ENCODE results near the gene TBCE.

Gene TBCE

DNA sequence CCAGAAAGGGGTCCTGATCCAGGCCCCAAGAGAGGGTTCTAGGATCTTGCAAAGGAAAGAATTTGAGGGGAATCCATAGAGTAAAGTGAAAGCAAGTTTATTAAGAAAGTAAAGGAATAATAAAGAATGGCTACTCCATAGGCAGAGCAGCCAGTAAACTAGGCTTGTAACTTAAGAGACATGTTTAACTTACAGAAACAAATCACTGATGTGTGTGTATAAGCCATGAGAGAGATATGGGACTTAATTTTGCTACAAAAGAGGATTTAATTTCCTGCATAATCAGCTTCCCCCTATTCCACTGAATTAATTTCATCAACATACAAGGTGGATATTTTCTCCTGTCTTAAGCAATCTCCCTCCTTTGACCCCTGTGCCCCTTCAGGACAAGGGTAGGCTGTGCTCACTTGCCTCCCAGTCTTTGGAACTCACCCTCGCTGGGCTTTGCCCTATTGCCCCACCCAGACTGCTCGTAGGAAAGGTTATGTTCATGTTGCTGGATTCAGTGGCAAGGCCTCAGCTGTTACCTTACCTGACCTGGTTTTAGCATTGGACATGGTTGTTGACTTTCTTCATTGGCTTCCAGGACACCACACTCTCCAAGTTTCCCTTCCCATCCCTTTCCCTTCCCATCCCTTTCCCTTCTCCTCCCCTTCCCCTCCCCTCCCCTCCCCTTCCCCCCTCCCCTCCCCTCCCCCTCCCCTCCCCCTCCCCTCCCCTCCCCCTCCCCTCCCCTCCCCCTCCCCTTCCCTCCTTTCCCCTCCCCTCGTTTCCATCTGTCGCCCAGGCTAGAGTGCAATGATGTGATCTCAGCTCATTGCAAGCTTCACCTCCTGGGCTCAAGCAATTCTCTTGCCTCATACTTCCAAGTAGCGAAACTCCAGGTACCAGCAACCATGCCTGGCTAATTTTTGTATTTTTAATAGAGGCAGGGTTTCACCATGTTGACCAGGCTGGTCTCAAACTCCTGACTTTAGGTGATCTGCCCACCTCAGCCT lies 44.6 kb downstream of the TBCE start:
- TF ChIP-seq, protein P1, sequence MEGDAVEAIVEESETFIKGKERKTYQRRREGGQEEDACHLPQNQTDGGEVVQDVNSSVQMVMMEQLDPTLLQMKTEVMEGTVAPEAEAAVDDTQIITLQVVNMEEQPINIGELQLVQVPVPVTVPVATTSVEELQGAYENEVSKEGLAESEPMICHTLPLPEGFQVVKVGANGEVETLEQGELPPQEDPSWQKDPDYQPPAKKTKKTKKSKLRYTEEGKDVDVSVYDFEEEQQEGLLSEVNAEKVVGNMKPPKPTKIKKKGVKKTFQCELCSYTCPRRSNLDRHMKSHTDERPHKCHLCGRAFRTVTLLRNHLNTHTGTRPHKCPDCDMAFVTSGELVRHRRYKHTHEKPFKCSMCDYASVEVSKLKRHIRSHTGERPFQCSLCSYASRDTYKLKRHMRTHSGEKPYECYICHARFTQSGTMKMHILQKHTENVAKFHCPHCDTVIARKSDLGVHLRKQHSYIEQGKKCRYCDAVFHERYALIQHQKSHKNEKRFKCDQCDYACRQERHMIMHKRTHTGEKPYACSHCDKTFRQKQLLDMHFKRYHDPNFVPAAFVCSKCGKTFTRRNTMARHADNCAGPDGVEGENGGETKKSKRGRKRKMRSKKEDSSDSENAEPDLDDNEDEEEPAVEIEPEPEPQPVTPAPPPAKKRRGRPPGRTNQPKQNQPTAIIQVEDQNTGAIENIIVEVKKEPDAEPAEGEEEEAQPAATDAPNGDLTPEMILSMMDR (IDR thresholded peaks at IDR 0.05; ENCODE audit: insufficient read depth, missing control alignments): no peak
- FAIRE-seq (peak; percentile 73), DNase-seq (ENCODE audit: insufficient read length, low spot score) (no peak)

DNA sequence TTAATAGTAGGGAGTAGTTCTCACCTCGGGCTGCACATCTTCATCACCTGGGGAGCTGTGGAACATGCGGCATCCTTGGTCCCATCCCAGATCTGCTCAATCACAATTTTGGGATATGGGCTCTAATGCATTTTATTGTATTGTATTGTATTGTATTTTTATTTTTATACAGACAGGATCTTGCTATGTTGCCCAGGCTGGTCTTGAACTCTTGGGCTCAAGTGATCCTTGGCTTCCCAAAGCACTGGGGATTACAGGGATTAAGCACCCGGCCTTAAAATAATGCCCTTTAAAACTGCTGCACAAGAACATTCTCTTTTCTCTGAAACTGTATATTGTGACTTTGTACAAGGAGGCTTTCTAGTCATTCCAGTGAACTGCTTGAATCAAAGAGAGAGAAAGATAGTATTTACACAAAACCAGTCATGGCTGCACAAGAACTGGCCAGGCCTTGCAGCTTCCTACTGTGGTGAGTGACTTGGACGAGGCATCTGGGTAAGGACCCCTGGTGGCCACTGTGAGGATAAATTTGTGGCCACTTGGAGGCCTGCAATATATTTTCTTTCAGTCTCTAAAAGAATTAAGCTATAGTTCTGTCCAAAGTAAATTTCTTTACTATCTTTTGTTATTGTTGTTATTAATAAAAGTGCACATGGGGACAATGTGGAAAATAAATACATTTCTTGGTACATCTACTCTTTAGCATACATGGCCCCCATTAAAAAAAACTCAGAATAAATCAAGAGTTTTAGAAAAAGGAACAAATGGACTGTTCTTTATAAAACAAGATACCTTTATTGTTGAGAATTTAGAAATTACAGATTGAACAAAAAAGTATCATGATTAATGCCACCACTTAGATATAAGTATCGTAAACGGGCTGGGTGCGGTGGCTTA lies 48.0 kb downstream of the TBCE start:
- FAIRE-seq (no peak), DNase-seq (ENCODE audit: insufficient read length, low spot score) (no peak)
- TF ChIP-seq, protein P1 (IDR thresholded peaks at IDR 0.05; ENCODE audit: insufficient read depth, missing control alignments): peak; percentile 80

DNA sequence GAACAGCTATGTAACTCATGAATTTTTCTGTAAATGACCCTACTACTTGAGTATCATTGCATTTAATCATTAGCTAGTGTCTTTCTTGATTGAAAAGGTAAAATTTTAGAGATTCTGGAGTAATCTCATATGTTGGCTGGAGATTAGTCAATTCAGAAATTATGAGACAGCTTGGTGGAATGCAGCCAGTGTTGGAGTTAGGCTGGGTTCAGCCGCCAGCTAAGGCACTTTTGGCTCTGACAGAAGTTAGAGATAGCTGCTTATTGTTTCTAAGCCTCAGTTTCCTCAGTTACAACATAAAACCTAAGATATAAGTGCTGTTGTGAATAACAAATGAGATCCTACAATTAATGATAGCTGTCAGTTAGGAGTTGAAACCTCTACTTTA lies 49.4 kb downstream of the TBCE start:
- no peak for FAIRE-seq
- TF ChIP-seq, protein P1 (IDR thresholded peaks at IDR 0.05; ENCODE audit: insufficient read depth, missing control alignments): no peak
- no peak for DNase-seq (ENCODE audit: insufficient read length, low spot score)

DNA sequence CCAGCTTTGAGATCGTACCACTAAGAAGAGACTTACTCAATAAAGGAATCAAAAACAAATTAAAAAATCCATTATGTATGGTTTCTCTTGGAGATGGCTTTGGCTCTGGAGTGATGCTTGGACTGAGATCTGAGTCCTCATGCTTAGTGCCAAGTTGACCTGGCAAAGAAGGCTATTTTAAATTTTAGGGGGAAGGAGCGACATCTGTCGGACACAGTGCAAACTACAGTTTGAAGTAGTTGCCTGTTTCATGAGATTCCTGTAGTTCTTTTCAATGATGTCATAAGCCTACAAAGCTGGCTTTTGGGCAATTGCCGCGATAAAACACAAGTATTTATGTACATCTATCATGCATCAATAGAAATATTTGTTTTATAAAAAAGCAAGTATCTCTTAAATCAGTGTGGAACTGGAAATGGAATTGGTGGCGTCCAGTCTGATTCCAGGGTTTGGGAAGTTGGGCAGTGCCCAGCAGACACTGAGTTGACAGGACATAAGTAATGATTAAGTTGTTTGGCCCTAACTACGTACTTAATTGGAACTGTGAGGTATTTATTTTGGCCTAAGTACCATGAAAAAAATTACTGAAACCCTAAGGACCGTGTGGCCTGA lies 50.0 kb downstream of the TBCE start:
- FAIRE-seq (peak; percentile 90), DNase-seq (ENCODE audit: insufficient read length, low spot score) (peak; percentile 55)
- TF ChIP-seq, protein P1 (IDR thresholded peaks at IDR 0.05; ENCODE audit: insufficient read depth, missing control alignments): peak; percentile 96

DNA sequence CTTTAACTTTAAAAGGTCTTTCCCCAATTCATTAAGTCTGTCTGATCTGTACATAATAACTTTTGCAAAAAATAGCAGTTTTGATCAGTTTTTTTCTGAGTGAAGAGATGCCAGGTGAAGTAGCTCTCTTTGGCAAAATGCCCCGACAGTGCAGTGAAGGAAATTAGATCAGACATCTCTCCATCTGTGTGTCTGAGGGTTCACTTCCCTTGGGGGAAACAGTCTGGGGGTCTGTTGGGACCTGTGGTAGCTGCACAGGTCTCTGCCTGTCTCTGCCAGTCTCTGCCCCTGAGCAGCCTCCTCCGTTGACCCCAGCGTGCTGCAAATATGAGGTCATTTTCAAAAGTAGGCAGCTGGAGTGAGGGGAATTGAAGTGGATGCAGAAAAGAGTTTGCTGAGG lies 54.5 kb downstream of the TBCE start:
- no peak for DNase-seq (ENCODE audit: insufficient read length, low spot score)
- TF ChIP-seq, protein P1 (IDR thresholded peaks at IDR 0.05; ENCODE audit: insufficient read depth, missing control alignments): no peak
- no peak for FAIRE-seq

DNA sequence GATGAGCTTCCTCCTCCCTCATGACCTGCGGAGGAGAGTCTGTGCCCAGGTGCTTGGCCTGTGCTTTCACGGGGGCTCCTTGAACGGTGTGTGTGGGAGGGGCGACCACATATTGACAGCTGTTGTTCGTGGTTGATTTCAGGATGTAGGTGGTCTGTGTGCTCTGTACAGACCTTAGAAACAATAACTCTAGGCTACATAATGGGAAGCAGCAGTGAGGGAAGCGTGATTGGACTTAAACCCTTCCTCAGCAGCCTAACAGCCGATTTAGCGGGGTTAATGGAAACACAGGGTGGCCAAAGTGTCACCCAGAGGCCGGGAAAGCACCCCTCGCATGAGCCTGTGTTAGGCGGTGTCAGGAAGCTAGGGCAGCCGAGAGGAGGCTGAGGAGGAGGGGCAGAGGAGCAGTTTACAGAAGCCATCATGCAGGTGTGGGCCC lies 56.0 kb downstream of the TBCE start:
- TF ChIP-seq, protein P1 (IDR thresholded peaks at IDR 0.05; ENCODE audit: insufficient read depth, missing control alignments): no peak
- FAIRE-seq: no peak
- DNase-seq (ENCODE audit: insufficient read length, low spot score): no peak
